H1 (cell line): Measurements from ENCODE around the gene ACADVL. TPM values are rescaled to one million over a fixed set of nuclear protein-coding genes. Genes with fewer than 3 reads are reported as not detected.

ENCODE experiments used
- CREB1 ChIP-seq: IDR thresholded peaks from 2 replicates; pipeline ENCODE4 v1.6.1; 2012; ENCODE audit warnings: inconsistent platforms
- JUN ChIP-seq: IDR thresholded peaks from 2 replicates; pipeline ENCODE4 v1.6.1; 2011; ENCODE audit warnings: low read depth, mild to moderate bottlenecking, improper control_type of control experiment, low read length
- MAFK ChIP-seq: IDR thresholded peaks from 2 replicates; pipeline ENCODE4 v1.6.1; 2012; ENCODE audit warnings: low read depth, mild to moderate bottlenecking, improper control_type of control experiment, low read length
- NRF1 ChIP-seq: IDR thresholded peaks from 2 replicates; pipeline ENCODE4 v1.6.1; 2011; ENCODE audit warnings: mild to moderate bottlenecking, low read depth, low read length, improper control_type of control experiment
- POLR2A ChIP-seq, 2 experiments: IDR thresholded peaks; 1 replicate in 1 of 2; 2 replicates in 1 of 2; pipeline ENCODE4 v1.6.1; 2011; ENCODE audit warnings: low read depth in 2 of 2, low read length in 2 of 2, mild to moderate bottlenecking in 2 of 2; ENCODE audit errors: control extremely low read depth in 1 of 2
- POU5F1 ChIP-seq: IDR thresholded peaks from 2 replicates; pipeline ENCODE4 v1.6.1; 2011; ENCODE audit warnings: low read depth, mild to moderate bottlenecking, low read length, moderate library complexity
- SAP30 ChIP-seq: fragments of 300-600 bp; sonication (generic); IDR thresholded peaks from 2 replicates; pipeline ENCODE4 v1.7.1; 2012; ENCODE audit warnings: low read length, moderate library complexity, mild to moderate bottlenecking, inconsistent platforms; ENCODE audit not compliant: insufficient read depth, insufficient replicate concordance
- SP2 ChIP-seq: IDR thresholded peaks from 2 replicates; pipeline ENCODE4 v1.6.1; 2012; ENCODE audit warnings: mild to moderate bottlenecking, low read length, inconsistent platforms
- SP4 ChIP-seq: IDR thresholded peaks from 2 replicates; pipeline ENCODE4 v1.6.1; 2012; ENCODE audit warnings: low read length, inconsistent platforms
- TAF1 ChIP-seq: IDR thresholded peaks from 2 replicates; pipeline ENCODE4 v1.6.1; 2011; ENCODE audit warnings: mild to moderate bottlenecking, low read depth, low read length
- polyA plus RNA-seq, 7 experiments: library from polyadenylated mRNA; depleted of rRNA in 3 of 7; stranded (reverse) in 5 of 7; unstranded in 2 of 7; fragments of >200 nt in 5 of 7; fragments of 200-250 nt in 2 of 7; gene quantifications; 1 replicate in 5 of 7; 2 replicates in 1 of 7; 4 replicates in 1 of 7; pipeline versions ENCODE4 v1.2.1 to v1.2.3, GENCODE V29; 2011 to 2013; ENCODE audit warnings: missing spikeins in 2 of 7, mixed read lengths in 2 of 7
- total RNA-seq: library from RNA; stranded (reverse); fragmentation: NEBNext Ultra II Directional; extraction: Animal tissue kit (Norgen Biotek cat#: 25700); gene quantifications from 2 replicates; pipeline ENCODE4 v1.2.1, GENCODE V29; 2021
- TF ChIP-seq, protein P1 (sequence below): IDR thresholded peaks from 2 replicates; pipeline ENCODE4 v1.6.1; 2011; ENCODE audit warnings: low read depth, mild to moderate bottlenecking, low read length; ENCODE audit not compliant: insufficient read depth
- TF ChIP-seq, protein P2 (sequence below): IDR thresholded peaks from 2 replicates; pipeline ENCODE4 v1.6.1; 2012; ENCODE audit warnings: inconsistent platforms

Gene ACADVL
- total and polyA plus RNA-seq, 2 of the 8 experiments (the other 6 are each of a cell fraction or from before 2014, with no cell fraction given) = 181 to 231 TPM

DNA sequence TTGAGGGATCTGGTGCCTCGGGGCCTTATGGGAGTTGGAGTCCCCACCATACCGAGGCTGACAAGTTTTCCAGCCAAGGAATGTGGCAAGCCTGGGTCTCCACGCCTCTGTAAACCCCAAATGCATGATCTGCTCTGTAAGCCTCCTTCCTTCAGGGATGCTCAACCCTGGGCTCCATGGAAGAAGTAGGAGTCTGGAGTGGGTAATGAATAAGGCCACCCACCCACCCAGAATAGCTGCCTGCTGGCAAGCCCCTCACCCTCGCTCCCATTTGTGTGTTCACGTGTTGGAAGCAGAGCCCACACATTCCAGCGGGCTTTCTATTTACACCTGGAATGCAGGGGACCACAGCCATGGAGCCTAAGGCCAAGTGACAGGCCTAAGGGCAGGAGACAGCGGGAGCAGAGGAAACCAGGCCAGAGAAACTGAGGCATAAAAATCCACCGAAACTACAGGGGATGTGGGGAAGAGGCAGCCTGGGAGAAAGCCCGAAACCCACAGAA is 4.6 kb upstream of the ACADVL start (continued):
- TF ChIP-seq SAP30 (peak; percentile 37), SP4 (no peak), TAF1 (no peak), NRF1 (no peak), POU5F1 (no peak), MAFK (no peak), CREB1 (0 out of 2 replicates have a peak, but pooled peaks have one; percentile 42), SP2 (no peak), JUN (no peak), POLR2A (IDR thresholded peaks at IDR 0.05; ENCODE audit: control extremely low read depth in 1 of 2, low read depth in 2 of 2, low read length in 2 of 2) (peak in 1 of 2 experiments; percentile 24; a peak in 1 of 3 replicates)
- TF ChIP-seq, protein P1, sequence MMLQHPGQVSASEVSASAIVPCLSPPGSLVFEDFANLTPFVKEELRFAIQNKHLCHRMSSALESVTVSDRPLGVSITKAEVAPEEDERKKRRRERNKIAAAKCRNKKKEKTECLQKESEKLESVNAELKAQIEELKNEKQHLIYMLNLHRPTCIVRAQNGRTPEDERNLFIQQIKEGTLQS = no peak
- TF ChIP-seq, protein P2, sequence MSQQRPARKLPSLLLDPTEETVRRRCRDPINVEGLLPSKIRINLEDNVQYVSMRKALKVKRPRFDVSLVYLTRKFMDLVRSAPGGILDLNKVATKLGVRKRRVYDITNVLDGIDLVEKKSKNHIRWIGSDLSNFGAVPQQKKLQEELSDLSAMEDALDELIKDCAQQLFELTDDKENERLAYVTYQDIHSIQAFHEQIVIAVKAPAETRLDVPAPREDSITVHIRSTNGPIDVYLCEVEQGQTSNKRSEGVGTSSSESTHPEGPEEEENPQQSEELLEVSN = no peak
